CD4-positive, alpha-beta T cell (primary cell): ENCODE results near the gene FHIP1B. TPM values are rescaled to one million over a fixed set of nuclear protein-coding genes. Genes with fewer than 3 reads are reported as not detected.

ENCODE experiments used
- ATAC-seq: fragments of 200-7000 bp; cut with Tn5 transposase; one replicate; pipeline ENCODE4 v1.10.0; 2022; ENCODE audit warnings: mild to moderate bottlenecking; ENCODE audit not compliant: poor library complexity
- CTCF ChIA-PET: fragments of 350-600 bp; sonication (Branson Sonifier 250); formaldehyde crosslinking; loops from one replicate; lab custom pipeline; 2021; ENCODE audit warnings: antibody characterized with exemption, inconsistent platforms; lab: Charles Lee
- POLR2A ChIA-PET: fragments of 350-600 bp; sonication (Branson Sonifier 250); formaldehyde crosslinking; loops from one replicate; lab custom pipeline; 2021; ENCODE audit warnings: antibody characterized with exemption, inconsistent platforms; lab: Charles Lee
- DNase-seq, 14 experiments: peaks; one replicate each; pipeline ENCODE4 v3.0.0-alpha.2; 2013 to 2020; ENCODE audit warnings: mixed read lengths in 2 of 14
- H3K27ac ChIP-seq, 2 donors: one replicate each; pipeline versions ENCODE4 v1.5.1 to v1.7.0; 2013; ENCODE audit warnings: low read length in 2 of 2, low read depth in 1 of 2, mild to moderate bottlenecking in 1 of 2
- H3K27me3 ChIP-seq, 2 experiments: 1 replicate in 1 of 2; 2 replicates in 1 of 2; pipeline versions ENCODE4 v1.6.1 to v1.7.0; 2013; ENCODE audit warnings: low read length in 2 of 2, control low read depth in 1 of 2, mild to moderate bottlenecking in 1 of 2, moderate library complexity in 1 of 2; ENCODE audit not compliant: insufficient read depth in 2 of 2, control insufficient read depth in 1 of 2
- H3K36me3 ChIP-seq: one replicate; pipeline ENCODE4 v1.6.1; 2013; ENCODE audit warnings: low read length, control low read depth; ENCODE audit not compliant: insufficient read depth
- H3K4me1 ChIP-seq: one replicate; pipeline ENCODE4 v1.6.1; 2013; ENCODE audit warnings: low read length, control low read depth; ENCODE audit not compliant: insufficient read depth
- H3K4me3 ChIP-seq: one replicate; pipeline ENCODE4 v1.5.1; 2013; ENCODE audit warnings: mild to moderate bottlenecking, low read length, moderate library complexity
- H3K9me3 ChIP-seq, 2 experiments: 1 replicate in 1 of 2; 2 replicates in 1 of 2; pipeline versions ENCODE4 v1.6.1 to v1.7.0; 2013; ENCODE audit warnings: low read length in 2 of 2, mild to moderate bottlenecking in 2 of 2, control low read depth in 1 of 2, moderate library complexity in 1 of 2; ENCODE audit not compliant: control insufficient read depth in 1 of 2, insufficient read depth in 1 of 2
- H3K27ac Mint-ChIP-seq: one replicate; pipeline ENCODE4 v1.8.0; 2020; ENCODE audit warnings: mixed read lengths
- H3K27me3 Mint-ChIP-seq: one replicate; pipeline ENCODE4 v1.8.0; 2021; ENCODE audit warnings: mixed read lengths
- H3K36me3 Mint-ChIP-seq: one replicate; pipeline ENCODE4 v1.8.0; 2021; ENCODE audit warnings: low read depth, mixed read lengths
- H3K4me1 Mint-ChIP-seq: one replicate; pipeline ENCODE4 v1.8.0; 2021; ENCODE audit warnings: low read depth, mixed read lengths
- H3K4me3 Mint-ChIP-seq: one replicate; pipeline ENCODE4 v1.8.0; 2020; ENCODE audit warnings: mild to moderate bottlenecking, mixed read lengths
- H3K9me3 Mint-ChIP-seq: one replicate; pipeline ENCODE4 v1.8.0; 2020; ENCODE audit warnings: mixed read lengths
- intact Hi-C, 2 experiments: fragments of 100-400 bp; cut with DNase I in 1 of 2; cut with micrococcal nuclease in 1 of 2; formaldehyde crosslinking; loops; one replicate each; pipeline versions ENCODE4 v1.15.1 to v1.9.0; 2023 to 2025; cut with DNase I, micrococcal nuclease
- total RNA-seq, 174 experiments: library from RNA in 2 of 174; stranded (reverse) in 2 of 174; gene quantifications; one replicate each; pipeline ENCODE4 v1.2.3 and lab custom pipeline; 2021 to 2026
- TF ChIP-seq, protein P1 (sequence below): fragments of 200-600 bp; IDR thresholded peaks from one replicate; pipeline ENCODE4 v1.8.0; 2022; ENCODE audit warnings: antibody characterized with exemption, mild to moderate bottlenecking

Gene FHIP1B
- total RNA-seq, 2 experiments from 2014 or later, result 26.7 to 27.7 TPM

DNA sequence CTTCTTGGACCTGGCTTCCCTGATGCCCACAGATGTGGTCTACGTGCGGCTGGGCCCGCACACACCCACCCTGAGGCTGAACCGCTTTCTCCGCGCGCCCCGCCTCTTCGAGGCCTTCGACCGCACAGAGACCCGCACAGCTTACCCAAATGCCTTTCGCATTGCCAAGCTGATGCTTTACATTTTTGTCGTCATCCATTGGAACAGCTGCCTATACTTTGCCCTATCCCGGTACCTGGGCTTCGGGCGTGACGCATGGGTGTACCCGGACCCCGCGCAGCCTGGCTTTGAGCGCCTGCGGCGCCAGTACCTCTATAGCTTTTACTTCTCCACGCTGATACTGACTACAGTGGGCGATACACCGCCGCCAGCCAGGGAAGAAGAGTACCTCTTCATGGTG, 5.7 kb upstream of the FHIP1B start:
- H3K9me3 ChIP-seq, result peaks cover 0 to 4% of the 10 kb centered on the region in 2 experiments
- ATAC-seq (no peak), DNase-seq (no peak)
- no peak overlapping the region for H3K27ac Mint-ChIP-seq
- H3K36me3 ChIP-seq, result no peaks in the 10 kb centered on the region
- no peak overlapping the region for H3K27ac ChIP-seq
- ChIA-PET POLR2A (interaction anchor here (1.3 kb wide), 1 partner anchor 11 kb away, joined by 3 read pairs; no protein-coding TSS in a partner anchor), CTCF (no interaction called here)
- H3K27me3 Mint-ChIP-seq, result peaks cover 31% of the 10 kb centered on the region
- H3K4me3 ChIP-seq, result no peak overlapping the region
- H3K4me1 ChIP-seq, result peaks cover 5% of the 10 kb centered on the region
- TF ChIP-seq, protein P1, sequence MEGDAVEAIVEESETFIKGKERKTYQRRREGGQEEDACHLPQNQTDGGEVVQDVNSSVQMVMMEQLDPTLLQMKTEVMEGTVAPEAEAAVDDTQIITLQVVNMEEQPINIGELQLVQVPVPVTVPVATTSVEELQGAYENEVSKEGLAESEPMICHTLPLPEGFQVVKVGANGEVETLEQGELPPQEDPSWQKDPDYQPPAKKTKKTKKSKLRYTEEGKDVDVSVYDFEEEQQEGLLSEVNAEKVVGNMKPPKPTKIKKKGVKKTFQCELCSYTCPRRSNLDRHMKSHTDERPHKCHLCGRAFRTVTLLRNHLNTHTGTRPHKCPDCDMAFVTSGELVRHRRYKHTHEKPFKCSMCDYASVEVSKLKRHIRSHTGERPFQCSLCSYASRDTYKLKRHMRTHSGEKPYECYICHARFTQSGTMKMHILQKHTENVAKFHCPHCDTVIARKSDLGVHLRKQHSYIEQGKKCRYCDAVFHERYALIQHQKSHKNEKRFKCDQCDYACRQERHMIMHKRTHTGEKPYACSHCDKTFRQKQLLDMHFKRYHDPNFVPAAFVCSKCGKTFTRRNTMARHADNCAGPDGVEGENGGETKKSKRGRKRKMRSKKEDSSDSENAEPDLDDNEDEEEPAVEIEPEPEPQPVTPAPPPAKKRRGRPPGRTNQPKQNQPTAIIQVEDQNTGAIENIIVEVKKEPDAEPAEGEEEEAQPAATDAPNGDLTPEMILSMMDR, result no peak
- peaks cover 4% of the 10 kb centered on the region for H3K4me1 Mint-ChIP-seq
- intact Hi-C loops, result no loop called here
- no peaks in the 10 kb centered on the region for H3K27me3 ChIP-seq
- no peak overlapping the region for H3K4me3 Mint-ChIP-seq
- no peaks in the 10 kb centered on the region for H3K36me3 Mint-ChIP-seq
- no peaks in the 10 kb centered on the region for H3K9me3 Mint-ChIP-seq

DNA sequence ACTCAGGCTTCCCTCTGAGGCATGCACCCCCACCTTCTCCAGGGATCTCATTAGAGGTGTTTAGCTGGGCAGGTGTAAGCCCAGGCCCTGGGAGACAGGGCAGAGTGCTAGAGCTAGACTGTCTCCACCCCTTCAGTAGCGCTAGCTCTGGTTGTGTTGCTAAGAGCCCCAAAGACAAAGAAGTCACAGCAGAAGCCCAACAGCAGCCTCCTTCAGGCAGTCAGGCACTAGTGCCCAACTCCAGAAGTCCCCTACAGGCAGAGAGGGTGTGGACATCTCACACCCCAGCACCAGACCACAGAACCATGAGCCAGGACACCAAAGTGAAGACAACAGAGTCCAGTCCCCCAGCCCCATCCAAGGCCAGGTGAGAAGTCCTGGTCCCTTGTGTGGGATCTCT, 4.5 kb upstream of the FHIP1B start, which contains the start of gene CNGA4:
CNGA4 (plus strand) TSS at position 188 of the 400 bp plus-strand sequence; CDS start at position 306, 118 bp downstream.
- Histone ChIP-seq H3K9me3 (peaks cover 0 to 4% of the 10 kb centered on the region in 2 experiments), H3K4me3 (no peak within 1 kb of the TSS), H3K27ac (no peak within 1 kb of the TSS), H3K4me1 (peaks cover 9% of the 10 kb centered on the region), H3K27me3 (no peaks in the 10 kb centered on the region), H3K36me3 (no peaks in the 10 kb centered on the region)
- DNase-seq, result no peak
- TF ChIP-seq, protein P1, result no peak
- POLR2A ChIA-PET, result no interaction called here
- no peaks in the 10 kb centered on the region for H3K36me3 Mint-ChIP-seq
- H3K27me3 Mint-ChIP-seq, result peaks cover 25% of the 10 kb centered on the region
- H3K27ac Mint-ChIP-seq, result no peak within 1 kb of the TSS
- CTCF ChIA-PET, result no interaction called here
- no peak within 1 kb of the TSS for H3K4me3 Mint-ChIP-seq
- H3K9me3 Mint-ChIP-seq, result no peaks in the 10 kb centered on the region
- intact Hi-C loops, result loop anchor here (5.0 to 10.0 kb wide), 11 partner anchors 148 to 1844 kb away; partner anchors contain the start of genes APBB1 (in 1 of the 2), EIF3F (in 1 of the 2), ILK (in 1 of the 2) and MRPL17 (in 1 of the 2)
- peaks cover 16% of the 10 kb centered on the region for H3K4me1 Mint-ChIP-seq
- ATAC-seq, result no peak

DNA sequence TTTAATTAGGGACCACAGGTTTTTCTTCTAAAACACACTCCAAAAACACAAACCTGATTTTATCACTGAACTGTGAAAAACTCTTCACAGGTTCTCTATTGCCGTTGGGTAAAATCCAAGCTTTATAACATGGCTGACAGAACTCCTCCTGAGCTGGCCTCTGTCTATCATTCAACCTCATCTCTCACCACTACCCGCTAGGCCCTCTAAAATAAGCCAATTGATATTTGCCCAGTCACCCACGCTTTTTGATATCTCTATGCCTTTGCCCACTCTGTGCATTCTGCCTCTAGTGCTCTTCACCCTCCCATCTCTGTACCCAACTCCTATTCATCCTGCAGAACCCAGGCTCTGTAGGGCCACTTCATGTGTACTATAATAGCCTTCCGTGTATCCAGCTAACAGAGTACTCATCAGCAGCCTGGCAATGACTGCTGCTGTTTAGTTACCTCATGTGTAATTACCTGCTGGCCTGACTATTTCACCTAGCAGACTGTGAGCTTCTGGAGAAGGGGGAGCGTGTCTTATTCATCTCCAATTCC, 3.4 kb upstream of the FHIP1B start:
- no peaks in the 10 kb centered on the region for H3K36me3 ChIP-seq
- no peaks in the 10 kb centered on the region for H3K27me3 ChIP-seq
- ChIA-PET CTCF (no interaction called here), POLR2A (no interaction called here)
- H3K4me3 ChIP-seq, result no peak overlapping the region
- H3K9me3 ChIP-seq, result peaks cover 0 to 4% of the 10 kb centered on the region in 2 experiments
- no peaks in the 10 kb centered on the region for H3K36me3 Mint-ChIP-seq
- H3K4me1 Mint-ChIP-seq, result peaks cover 25% of the 10 kb centered on the region
- DNase-seq (no peak), ATAC-seq (no peak)
- TF ChIP-seq, protein P1, result no peak
- H3K4me1 ChIP-seq, result peaks cover 14% of the 10 kb centered on the region
- H3K27ac ChIP-seq, result no peak overlapping the region
- no peaks in the 10 kb centered on the region for H3K9me3 Mint-ChIP-seq
- no peak overlapping the region for H3K4me3 Mint-ChIP-seq
- H3K27me3 Mint-ChIP-seq, result peaks cover 14% of the 10 kb centered on the region
- H3K27ac Mint-ChIP-seq, result no peak overlapping the region
- intact Hi-C loops, result loop anchor here (5.0 to 10.0 kb wide), 11 partner anchors 149 to 1843 kb away; partner anchors contain the start of genes APBB1 (in 1 of the 2), EIF3F (in 1 of the 2), ILK (in 1 of the 2) and MRPL17 (in 1 of the 2)
